ENCODE data around the gene XCR1. TPM values are rescaled to one million over a fixed set of nuclear protein-coding genes. Genes with fewer than 3 reads are reported as not detected.

Gene XCR1
- total and polyA plus RNA-seq, 2 donors (not counting 3 experiments of a cell fraction or from before 2014, with no cell fraction given), result not detected

DNA sequence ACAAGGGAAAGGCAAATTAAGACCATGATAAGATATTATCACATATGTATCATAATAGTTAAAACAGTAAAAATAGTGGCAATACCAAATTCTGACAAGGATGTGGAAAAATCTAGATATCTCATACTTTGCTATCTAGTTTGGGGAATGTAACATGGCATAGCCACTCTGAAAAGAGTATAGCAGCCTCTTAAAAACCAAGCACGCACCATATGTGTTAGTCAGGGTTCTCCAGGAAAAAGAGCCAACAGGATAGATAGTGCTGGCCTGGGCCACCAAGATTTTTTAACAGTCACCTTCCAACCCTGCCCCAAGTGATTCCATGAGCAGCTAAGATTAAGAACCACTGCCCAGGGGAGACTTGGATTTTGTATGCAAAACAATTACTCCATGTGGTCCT, 48.5 kb upstream of the XCR1 start:
- Histone ChIP-seq H3K4me3 (replicated peaks in 1 of 3; ENCODE audit: insufficient read depth in 1 of 3, low read depth in 1 of 3, low read length in 3 of 3) (no peak overlapping the region), H3K4me2 (ENCODE audit: insufficient read depth, low read length) (no peak overlapping the region), H4K20me1 (replicated peaks; ENCODE audit: control insufficient read depth, extremely low read depth, insufficient read depth, low read length) (no peaks in the 10 kb centered on the region), H3K9me3 (replicated peaks; ENCODE audit: control insufficient read depth, insufficient read depth, low read length) (no peaks in the 10 kb centered on the region), H3K27me3 (ENCODE audit: control insufficient read depth in 2 of 2, insufficient read depth in 2 of 2, low read length in 2 of 2) (peaks cover 6 to 8% of the 10 kb centered on the region in 2 experiments), H2AFZ (ENCODE audit: low read depth, low read length) (no peak overlapping the region), H3K27ac (ENCODE audit: insufficient read depth, low read depth, low read length) (no peak overlapping the region), H3K4me1 (ENCODE audit: control insufficient read depth, extremely low read depth, insufficient read depth, low read length) (no peaks in the 10 kb centered on the region), H3K36me3 (ENCODE audit: control insufficient read depth in 2 of 2, extremely low read depth in 1 of 2, insufficient read depth in 2 of 2, low read length in 2 of 2) (no peaks in the 10 kb centered on the region), H3K9ac (replicated peaks; ENCODE audit: extremely low read depth, insufficient read depth, low read length) (no peak overlapping the region), H3K9me1 (replicated peaks; ENCODE audit: control insufficient read depth, extremely low read depth, insufficient read depth, low read length) (no peaks in the 10 kb centered on the region), H3K79me2 (ENCODE audit: control insufficient read depth, insufficient read depth, low read length) (no peaks in the 10 kb centered on the region)
- TF ChIP-seq, protein P1, sequence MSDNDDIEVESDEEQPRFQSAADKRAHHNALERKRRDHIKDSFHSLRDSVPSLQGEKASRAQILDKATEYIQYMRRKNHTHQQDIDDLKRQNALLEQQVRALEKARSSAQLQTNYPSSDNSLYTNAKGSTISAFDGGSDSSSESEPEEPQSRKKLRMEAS (IDR thresholded peaks at IDR 0.05; ENCODE audit: insufficient read depth, insufficient read length), result no peak
- TF ChIP-seq POLR2A (IDR thresholded peaks at IDR 0.05; ENCODE audit: low read depth, low read length), result no peak
- no peak for TF ChIP-seq EZH2 (IDR thresholded peaks at IDR 0.05; ENCODE audit: borderline replicate concordance, low read depth, low read length, severe bottlenecking)
- no peak for TF ChIP-seq GATA2 (IDR thresholded peaks at IDR 0.05; ENCODE audit: insufficient read depth, insufficient read length, low read depth, low read length)
- TF ChIP-seq, protein P2, sequence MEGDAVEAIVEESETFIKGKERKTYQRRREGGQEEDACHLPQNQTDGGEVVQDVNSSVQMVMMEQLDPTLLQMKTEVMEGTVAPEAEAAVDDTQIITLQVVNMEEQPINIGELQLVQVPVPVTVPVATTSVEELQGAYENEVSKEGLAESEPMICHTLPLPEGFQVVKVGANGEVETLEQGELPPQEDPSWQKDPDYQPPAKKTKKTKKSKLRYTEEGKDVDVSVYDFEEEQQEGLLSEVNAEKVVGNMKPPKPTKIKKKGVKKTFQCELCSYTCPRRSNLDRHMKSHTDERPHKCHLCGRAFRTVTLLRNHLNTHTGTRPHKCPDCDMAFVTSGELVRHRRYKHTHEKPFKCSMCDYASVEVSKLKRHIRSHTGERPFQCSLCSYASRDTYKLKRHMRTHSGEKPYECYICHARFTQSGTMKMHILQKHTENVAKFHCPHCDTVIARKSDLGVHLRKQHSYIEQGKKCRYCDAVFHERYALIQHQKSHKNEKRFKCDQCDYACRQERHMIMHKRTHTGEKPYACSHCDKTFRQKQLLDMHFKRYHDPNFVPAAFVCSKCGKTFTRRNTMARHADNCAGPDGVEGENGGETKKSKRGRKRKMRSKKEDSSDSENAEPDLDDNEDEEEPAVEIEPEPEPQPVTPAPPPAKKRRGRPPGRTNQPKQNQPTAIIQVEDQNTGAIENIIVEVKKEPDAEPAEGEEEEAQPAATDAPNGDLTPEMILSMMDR (IDR thresholded peaks at IDR 0.05; ENCODE audit: extremely low read depth in 1 of 2, insufficient read depth in 1 of 2, low read depth in 1 of 2, low read length in 2 of 2), result no peak
- no peak for TF ChIP-seq POLR2AphosphoS5 (IDR thresholded peaks at IDR 0.05; ENCODE audit: insufficient read depth, low read depth, low read length)
- TF ChIP-seq MYC (IDR thresholded peaks at IDR 0.05; ENCODE audit: low read depth, low read length), result no peak
- DNase-seq (ENCODE audit: low read depth, low spot score) (no peak), FAIRE-seq (no peak)
- ChIA-PET CTCF (interaction anchor here (0.6 to 7.0 kb wide), 5 partner anchors 9 to 351 kb away, joined by 3 to 212 read pairs (median 5); no protein-coding TSS in a partner anchor), POLR2A (no interaction called here)
- dilution Hi-C loops (cut with MboI; ENCODE audit: extremely low pct_ligation_motif_present, low sequenced_read_pairs), result no loop called here
- intact Hi-C loops (cut with micrococcal nuclease), result loop anchor here (5.0 kb wide), 2 partner anchors 89 to 301 kb away; no protein-coding TSS in a partner anchor
- BruUV-seq (replicated peaks), result no TSS peak
